Fibroblast of the aortic adventitia (primary cell): ENCODE results near the gene IRF4. TPM values are rescaled to one million over a fixed set of nuclear protein-coding genes. Genes with fewer than 3 reads are reported as not detected.

Experiments
- DNase-seq: peaks from one replicate; pipeline ENCODE4 v3.0.0-alpha.2; 2010; ENCODE audit warnings: low read depth
- H3K4me3 ChIP-seq: 2 replicates; pipeline ENCODE4 v1.5.1; 2011; ENCODE audit warnings: low read depth, mild to moderate bottlenecking, control low read depth, low read length, moderate library complexity
- total RNA-seq: library from RNA; depleted of rRNA; stranded (reverse); fragments of >200 nt; gene quantifications from 2 replicates; pipeline ENCODE4 v1.2.3, GENCODE V29; 2012; ENCODE audit warnings: low replicate concordance
- TF ChIP-seq, protein P1 (sequence below): IDR thresholded peaks from 2 replicates; pipeline ENCODE4 v1.5.1; 2011; ENCODE audit warnings: mild to moderate bottlenecking, low read length, control low read depth, inconsistent platforms; ENCODE audit not compliant: insufficient read depth

Gene IRF4
- total RNA-seq, 1 donor, result 2.3 TPM

DNA sequence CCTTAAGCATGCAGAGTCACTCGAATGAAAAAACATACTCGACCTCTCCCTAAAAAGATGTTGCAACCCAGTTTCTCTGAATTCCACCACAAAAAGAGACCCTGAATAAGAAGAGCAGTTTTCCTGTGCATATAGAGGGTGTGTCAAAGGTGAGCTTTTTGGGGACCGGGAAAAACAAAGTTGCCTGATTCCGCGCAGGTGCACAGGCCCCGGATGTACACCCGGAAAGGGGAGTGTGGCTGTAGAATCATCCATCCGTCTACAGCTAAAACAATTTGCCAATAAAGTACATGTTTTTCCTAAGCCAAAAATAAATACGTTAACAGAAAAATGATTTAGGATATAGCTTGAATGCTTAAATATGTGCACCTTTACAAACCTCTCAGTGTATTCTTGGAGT, 41.2 kb upstream of the IRF4 start:
- TF ChIP-seq, protein P1, sequence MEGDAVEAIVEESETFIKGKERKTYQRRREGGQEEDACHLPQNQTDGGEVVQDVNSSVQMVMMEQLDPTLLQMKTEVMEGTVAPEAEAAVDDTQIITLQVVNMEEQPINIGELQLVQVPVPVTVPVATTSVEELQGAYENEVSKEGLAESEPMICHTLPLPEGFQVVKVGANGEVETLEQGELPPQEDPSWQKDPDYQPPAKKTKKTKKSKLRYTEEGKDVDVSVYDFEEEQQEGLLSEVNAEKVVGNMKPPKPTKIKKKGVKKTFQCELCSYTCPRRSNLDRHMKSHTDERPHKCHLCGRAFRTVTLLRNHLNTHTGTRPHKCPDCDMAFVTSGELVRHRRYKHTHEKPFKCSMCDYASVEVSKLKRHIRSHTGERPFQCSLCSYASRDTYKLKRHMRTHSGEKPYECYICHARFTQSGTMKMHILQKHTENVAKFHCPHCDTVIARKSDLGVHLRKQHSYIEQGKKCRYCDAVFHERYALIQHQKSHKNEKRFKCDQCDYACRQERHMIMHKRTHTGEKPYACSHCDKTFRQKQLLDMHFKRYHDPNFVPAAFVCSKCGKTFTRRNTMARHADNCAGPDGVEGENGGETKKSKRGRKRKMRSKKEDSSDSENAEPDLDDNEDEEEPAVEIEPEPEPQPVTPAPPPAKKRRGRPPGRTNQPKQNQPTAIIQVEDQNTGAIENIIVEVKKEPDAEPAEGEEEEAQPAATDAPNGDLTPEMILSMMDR, result no peak
- H3K4me3 ChIP-seq, result no peak overlapping the region
- no peak for DNase-seq

DNA sequence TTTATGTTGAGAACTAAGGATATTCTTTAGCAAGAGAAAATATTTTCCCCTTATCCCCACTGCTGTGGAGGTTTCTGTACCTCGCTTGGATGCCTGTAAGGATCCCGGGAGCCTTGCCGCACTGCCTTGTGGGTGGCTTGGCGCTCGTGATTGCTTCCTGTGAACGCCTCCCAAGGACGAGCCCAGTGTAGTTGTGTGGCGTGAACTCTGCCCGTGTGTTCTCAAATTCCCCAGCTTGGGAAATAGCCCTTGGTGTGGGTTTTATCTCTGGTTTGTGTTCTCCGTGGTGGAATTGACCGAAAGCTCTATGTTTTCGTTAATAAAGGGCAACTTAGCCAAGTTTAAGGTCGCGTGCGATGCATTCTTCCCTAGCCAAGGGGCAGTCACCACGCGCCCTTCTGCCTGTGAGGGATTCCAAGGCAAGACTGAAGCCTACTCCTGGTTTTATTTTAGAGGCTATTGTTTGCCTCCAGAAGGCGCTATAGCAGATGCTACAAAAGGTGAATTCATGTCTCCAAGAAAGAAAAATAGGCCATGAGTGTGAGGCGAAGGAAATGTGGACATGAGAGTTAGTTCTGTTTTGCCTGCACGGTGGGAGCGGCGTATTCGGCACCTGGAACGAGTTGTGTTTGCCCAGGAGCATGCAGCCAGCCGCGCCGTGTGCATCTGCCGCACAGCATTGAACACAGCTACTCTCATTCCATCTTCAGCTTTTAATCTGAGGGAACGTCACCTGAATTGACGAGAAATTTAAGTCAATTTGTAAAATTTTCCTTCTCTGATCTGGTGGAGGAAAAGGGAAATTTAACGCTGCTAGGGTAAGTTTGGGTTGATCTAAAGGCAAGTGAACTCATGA, 40.3 kb upstream of the IRF4 start:
- H3K4me3 ChIP-seq, result no peak overlapping the region
- DNase-seq, result no peak
- TF ChIP-seq, protein P1, result no peak

DNA sequence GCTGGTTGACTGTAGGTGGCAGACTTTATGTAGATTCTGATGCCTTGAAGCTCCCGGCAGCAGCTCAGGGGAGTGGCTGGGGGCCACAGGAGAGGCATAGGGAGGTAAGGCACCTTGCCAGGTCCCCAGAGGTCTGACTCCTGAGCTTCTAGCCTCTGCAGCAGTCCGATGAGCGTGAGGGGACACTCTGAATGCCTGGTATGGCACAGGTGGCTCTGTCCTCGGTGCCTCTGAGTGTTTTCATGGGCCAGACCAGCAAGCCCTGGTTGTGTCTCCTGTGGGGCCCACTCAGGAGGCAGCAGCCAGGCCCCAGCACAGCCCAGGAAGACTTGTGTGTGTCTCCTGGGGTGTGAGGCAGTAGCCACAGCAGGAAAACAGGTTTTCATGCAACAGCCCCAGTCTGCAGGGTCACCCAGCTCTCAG, 39.7 kb upstream of the IRF4 start:
- TF ChIP-seq, protein P1, result no peak
- no peak for DNase-seq
- H3K4me3 ChIP-seq, result no peak overlapping the region

DNA sequence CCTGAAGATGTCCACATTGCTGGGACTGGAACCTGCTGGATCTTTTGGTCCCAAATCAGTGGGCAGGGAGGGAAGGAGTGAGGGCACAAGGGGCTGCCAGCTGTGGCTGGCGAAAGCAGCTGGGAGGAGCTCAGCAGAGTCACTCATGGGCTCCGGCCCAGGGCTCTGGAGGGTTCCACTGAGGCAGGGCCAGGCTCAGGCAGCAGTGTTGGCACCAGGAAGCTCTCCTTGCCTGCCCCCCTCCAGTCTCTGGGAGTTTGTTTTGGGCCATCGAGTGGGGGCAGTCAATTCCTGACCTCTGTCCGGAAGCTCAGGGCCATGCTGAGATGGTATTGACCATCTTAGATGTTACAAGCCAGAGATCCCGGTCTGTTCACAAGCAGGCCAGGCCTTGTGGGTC, 39.1 kb upstream of the IRF4 start:
- H3K4me3 ChIP-seq, result no peak overlapping the region
- DNase-seq, result no peak
- TF ChIP-seq, protein P1, result no peak

DNA sequence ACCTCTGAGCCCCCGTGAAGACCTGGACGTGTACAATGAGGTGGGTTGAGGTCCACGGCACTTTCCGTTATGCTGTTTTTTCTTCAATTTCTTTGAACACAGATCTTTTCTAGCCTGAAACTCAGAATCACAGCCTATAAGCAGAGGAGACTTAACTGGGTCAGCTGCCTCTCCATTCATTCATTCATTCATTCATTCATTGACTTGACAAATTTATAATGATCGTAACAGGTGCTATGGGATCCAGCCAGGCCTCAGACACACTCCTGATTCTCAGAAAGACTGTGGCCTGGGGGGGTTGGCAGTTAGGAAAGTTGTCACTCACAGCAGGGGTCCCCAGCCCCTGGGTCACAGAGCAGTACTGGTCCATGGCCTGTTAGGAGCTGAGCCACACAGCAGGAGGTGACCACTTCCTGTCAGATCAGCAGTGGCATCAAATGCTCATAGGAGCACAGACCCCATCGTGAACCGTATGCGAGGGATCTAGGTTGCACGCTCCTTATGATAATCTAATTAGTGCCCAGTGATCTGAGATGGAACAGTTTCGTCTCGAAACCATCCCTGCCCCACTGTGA, 38.6 kb upstream of the IRF4 start:
- no peak for DNase-seq
- H3K4me3 ChIP-seq, result no peak overlapping the region
- TF ChIP-seq, protein P1, result no peak

DNA sequence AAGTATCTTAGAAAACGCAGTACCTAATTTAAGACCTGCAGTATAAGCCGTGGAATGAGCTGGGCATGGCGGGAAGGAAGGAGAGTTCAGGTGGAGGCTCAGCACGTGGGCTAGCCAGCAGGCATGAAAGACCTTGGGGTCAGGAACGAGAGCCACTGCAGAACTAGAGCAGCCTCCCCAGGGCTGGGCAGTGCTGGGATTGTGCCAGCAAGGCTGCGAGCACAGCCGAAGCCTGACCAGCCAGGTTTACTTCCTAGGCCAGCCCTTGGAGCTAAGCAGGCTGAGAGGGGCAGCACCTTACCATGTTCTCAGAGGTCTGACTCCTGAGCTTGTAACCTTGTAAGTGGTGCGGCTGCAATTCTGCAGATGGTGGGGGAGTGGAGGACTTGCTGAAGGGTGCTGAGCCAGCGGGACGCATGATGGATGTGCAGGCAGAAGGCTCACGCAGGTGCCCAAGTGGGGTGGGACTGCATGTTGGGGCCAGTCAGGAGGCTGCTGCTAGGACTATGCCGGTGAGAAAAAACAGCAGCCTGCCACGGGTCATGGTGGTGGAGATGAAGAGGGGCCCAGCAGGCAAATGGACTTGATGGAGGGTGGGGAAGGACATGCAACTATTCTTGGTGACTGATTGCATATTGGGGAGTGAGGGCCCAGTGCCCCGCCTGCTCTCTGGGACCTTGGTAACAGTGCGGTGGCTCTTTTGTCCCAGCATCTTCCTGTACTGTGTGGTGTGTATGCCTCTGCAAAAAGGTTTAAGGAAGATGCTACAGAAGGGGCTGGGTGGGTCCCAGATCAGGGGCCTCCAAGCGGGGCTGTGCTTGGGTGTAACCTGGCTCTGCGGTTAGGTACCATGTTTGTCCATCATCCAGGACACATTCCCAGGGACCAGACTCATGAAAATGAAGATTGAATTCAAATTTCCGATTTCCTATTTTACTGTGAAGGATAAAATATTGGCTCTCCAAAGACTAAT, 37.6 kb upstream of the IRF4 start:
- no peak for DNase-seq
- H3K4me3 ChIP-seq, result no peak overlapping the region
- TF ChIP-seq, protein P1, result no peak
